B cell (primary cell): Measurements from ENCODE around the gene FHIT. TPM values are rescaled to one million over a fixed set of nuclear protein-coding genes. Genes with fewer than 3 reads are reported as not detected.

Experiments
- ATAC-seq: fragments of 200-7000 bp; cut with Tn5 transposase; one replicate; pipeline ENCODE4 v1.10.0; 2021; ENCODE audit warnings: low read depth, mild to moderate bottlenecking, moderate number of reproducible peaks, moderate library complexity
- CTCF ChIA-PET: fragments of 350-600 bp; sonication (Branson Sonifier 250); formaldehyde crosslinking; loops from one replicate; lab custom pipeline; 2021; ENCODE audit warnings: antibody characterized with exemption, inconsistent platforms; lab: Charles Lee
- POLR2A ChIA-PET: fragments of 350-600 bp; sonication (Branson Sonifier 250); formaldehyde crosslinking; loops from one replicate; lab custom pipeline; 2021; ENCODE audit warnings: antibody characterized with exemption; lab: Charles Lee
- DNase-seq: peaks from one replicate; pipeline ENCODE4 v3.0.0; 2013
- H2AFZ ChIP-seq: 2 replicates; pipeline ENCODE4 v1.6.1; 2012; ENCODE audit warnings: mild to moderate bottlenecking, low read depth, low read length; ENCODE audit not compliant: insufficient read depth, poor library complexity, severe bottlenecking
- H3K27ac ChIP-seq, 2 donors: 1 replicate in 1 of 2; 2 replicates in 1 of 2; pipeline ENCODE4 v1.5.1; 2012 to 2013; ENCODE audit warnings: low read length in 2 of 2, mild to moderate bottlenecking in 2 of 2, moderate library complexity in 1 of 2
- H3K27me3 ChIP-seq, 4 experiments: fragments of 200-600 bp in 1 of 4; sonication (generic) in 1 of 4; replicated peaks in 1 of 4; 1 replicate in 2 of 4; 2 replicates in 2 of 4; pipeline versions ENCODE4 v1.6.1 to v1.7.0; 2013 to 2016; ENCODE audit warnings: low read length in 3 of 4, mild to moderate bottlenecking in 2 of 4, mixed read lengths in 1 of 4, moderate library complexity in 1 of 4; ENCODE audit not compliant: insufficient read depth in 4 of 4, control insufficient read depth in 3 of 4; ENCODE audit errors: control extremely low read depth in 1 of 4
- H3K36me3 ChIP-seq, 2 experiments: replicated peaks in 1 of 2; 1 replicate in 1 of 2; 2 replicates in 1 of 2; pipeline versions ENCODE4 v1.6.1 to v1.7.1; 2013; ENCODE audit warnings: low read length in 1 of 2; ENCODE audit not compliant: insufficient read depth in 2 of 2, control insufficient read depth in 1 of 2; ENCODE audit errors: control extremely low read depth in 1 of 2, extremely low read depth in 1 of 2
- H3K4me1 ChIP-seq, 2 donors: fragments of 200-600 bp in 1 of 2; sonication (generic) in 1 of 2; 1 replicate in 1 of 2; 2 replicates in 1 of 2; pipeline versions ENCODE4 v1.5.1 to v1.6.1; 2013 to 2017; ENCODE audit warnings: low read length in 2 of 2; ENCODE audit not compliant: control insufficient read depth in 2 of 2, insufficient read depth in 2 of 2
- H3K4me2 ChIP-seq: replicated peaks from 2 replicates; pipeline ENCODE3; 2012; ENCODE audit warnings: mild to moderate bottlenecking, low read depth, low read length; ENCODE audit not compliant: poor library complexity, severe bottlenecking
- H3K4me3 ChIP-seq, 5 experiments: fragments of 200-600 bp in 1 of 5; sonication (generic) in 1 of 5; 1 replicate in 3 of 5; 2 replicates in 2 of 5; pipeline versions ENCODE4 v1.5.1 to v1.7.0; 2011 to 2016; ENCODE audit warnings: low read length in 4 of 5, mild to moderate bottlenecking in 4 of 5, low read depth in 2 of 5, control low read depth in 1 of 5, moderate library complexity in 1 of 5; ENCODE audit not compliant: insufficient read depth in 1 of 5; ENCODE audit errors: control extremely low read depth in 1 of 5, extremely low read depth in 1 of 5
- H3K79me2 ChIP-seq: fragments of 200-600 bp; sonication (generic); one replicate; pipeline ENCODE4 v1.6.0; 2016; ENCODE audit warnings: low read length; ENCODE audit not compliant: control insufficient read depth, insufficient read depth
- H3K9ac ChIP-seq: fragments of 200-600 bp; sonication (generic); 2 replicates; pipeline ENCODE4 v1.6.1; 2017; ENCODE audit warnings: mild to moderate bottlenecking, low read length, moderate library complexity
- H3K9me3 ChIP-seq, 3 donors: one replicate each; pipeline versions ENCODE4 v1.6.1 to v1.7.1; 2013; ENCODE audit warnings: low read length in 2 of 3; ENCODE audit not compliant: control insufficient read depth in 2 of 3, insufficient read depth in 1 of 3; ENCODE audit errors: control extremely low read depth in 1 of 3
- H4K20me1 ChIP-seq: 2 replicates; pipeline ENCODE4 v1.6.0; 2012; ENCODE audit warnings: mild to moderate bottlenecking, low read length; ENCODE audit not compliant: insufficient read depth, control insufficient read depth, poor library complexity, severe bottlenecking
- H3K27ac Mint-ChIP-seq: one replicate; pipeline ENCODE4 v1.8.0; 2021; ENCODE audit warnings: mixed read lengths
- H3K27me3 Mint-ChIP-seq: one replicate; pipeline ENCODE4 v1.8.0; 2021; ENCODE audit warnings: mixed read lengths
- H3K4me1 Mint-ChIP-seq: one replicate; pipeline ENCODE4 v1.8.0; 2021; ENCODE audit warnings: mixed read lengths
- H3K4me3 Mint-ChIP-seq: one replicate; pipeline ENCODE4 v1.8.0; 2021; ENCODE audit warnings: mixed read lengths
- H3K9me3 Mint-ChIP-seq: one replicate; pipeline ENCODE4 v1.8.0; 2022; ENCODE audit warnings: mixed read lengths; ENCODE audit not compliant: insufficient read depth
- EZH2 ChIP-seq: IDR thresholded peaks from 2 replicates; pipeline ENCODE4 v1.6.1; 2012; ENCODE audit warnings: borderline replicate concordance, low read depth, mild to moderate bottlenecking, moderate library complexity, low read length; ENCODE audit not compliant: insufficient read depth, poor library complexity, severe bottlenecking
- WGBS: methylation state at CpG from one replicate; pipeline ENCODE4 v1.1.5; 2013; ENCODE audit warnings: missing lambda C conversion rate; ENCODE audit not compliant: insufficient coverage; 5-methylcytosine and 5-hydroxymethylcytosine counted together
- intact Hi-C: fragments of 100-400 bp; cut with micrococcal nuclease; formaldehyde crosslinking; loops from one replicate; pipeline ENCODE4 v1.10.0; 2022
- polyA plus RNA-seq: library from polyadenylated mRNA; depleted of rRNA; stranded (reverse); fragments of >200 nt; gene quantifications from 2 replicates; pipeline ENCODE4 v1.2.3, GENCODE V29; 2012
- total RNA-seq, 2 donors: library from RNA; stranded (reverse); fragments of 120-200 nt in 1 of 2; gene quantifications; 1 replicate in 1 of 2; 2 replicates in 1 of 2; pipeline versions ENCODE4 v1.2.3 to v1.2.4, GENCODE V29; 2013 to 2022
- TF ChIP-seq, protein P1 (sequence below): fragments of 200-600 bp; IDR thresholded peaks from one replicate; pipeline ENCODE4 v1.8.0; 2022; ENCODE audit warnings: antibody characterized with exemption, mild to moderate bottlenecking

Gene FHIT
- total and polyA plus RNA-seq, 2 donors (not counting 1 experiment from before 2014, with no cell fraction given) = 1.7 to 7.8 TPM

DNA sequence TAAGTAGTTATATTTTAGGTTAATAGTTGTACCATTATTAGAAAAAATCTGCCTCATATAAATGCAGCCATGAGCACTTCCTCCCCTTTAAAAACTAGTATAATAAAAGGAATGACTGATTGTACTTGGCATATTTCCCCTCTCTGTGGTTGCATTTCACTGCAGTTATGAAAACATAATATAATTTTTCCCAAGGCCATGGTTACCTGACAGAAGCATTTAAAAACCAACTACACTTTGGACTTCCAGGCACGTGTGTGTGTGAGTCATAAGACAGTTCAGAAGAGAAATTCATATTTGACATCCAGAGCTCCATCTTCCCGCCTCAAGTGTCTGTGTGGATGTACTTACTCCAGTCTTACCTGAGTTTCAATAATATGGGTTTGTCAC is 1373.2 kb downstream of the FHIT start:
- no peak overlapping the region for H3K27ac ChIP-seq
- Mint-ChIP-seq H3K4me1 (peaks cover 12% of the 10 kb centered on the region), H3K9me3 (no peaks in the 10 kb centered on the region), H3K4me3 (no peak overlapping the region), H3K27me3 (no peaks in the 10 kb centered on the region), H3K27ac (no peak overlapping the region)
- peaks cover 6% of the 10 kb centered on the region in 2 donors for H3K4me1 ChIP-seq
- H3K4me2 ChIP-seq = no peak overlapping the region
- WGBS = no CpG with 5 or more reads among the region's 2 CpGs
- H4K20me1 ChIP-seq = no peaks in the 10 kb centered on the region
- ChIA-PET POLR2A (no interaction called here), CTCF (no interaction called here)
- H3K9me3 ChIP-seq = no peaks in the 10 kb centered on the region
- no peaks in the 10 kb centered on the region for H3K36me3 ChIP-seq
- intact Hi-C loops = no loop called here
- no peaks in the 10 kb centered on the region for H3K27me3 ChIP-seq
- no peak overlapping the region for H3K4me3 ChIP-seq
- H3K9ac ChIP-seq = no peak overlapping the region
- H2AFZ ChIP-seq = no peak overlapping the region
- DNase-seq (no peak), ATAC-seq (no peak)
- no peaks in the 10 kb centered on the region for H3K79me2 ChIP-seq
- no peak for TF ChIP-seq EZH2
- TF ChIP-seq, protein P1, sequence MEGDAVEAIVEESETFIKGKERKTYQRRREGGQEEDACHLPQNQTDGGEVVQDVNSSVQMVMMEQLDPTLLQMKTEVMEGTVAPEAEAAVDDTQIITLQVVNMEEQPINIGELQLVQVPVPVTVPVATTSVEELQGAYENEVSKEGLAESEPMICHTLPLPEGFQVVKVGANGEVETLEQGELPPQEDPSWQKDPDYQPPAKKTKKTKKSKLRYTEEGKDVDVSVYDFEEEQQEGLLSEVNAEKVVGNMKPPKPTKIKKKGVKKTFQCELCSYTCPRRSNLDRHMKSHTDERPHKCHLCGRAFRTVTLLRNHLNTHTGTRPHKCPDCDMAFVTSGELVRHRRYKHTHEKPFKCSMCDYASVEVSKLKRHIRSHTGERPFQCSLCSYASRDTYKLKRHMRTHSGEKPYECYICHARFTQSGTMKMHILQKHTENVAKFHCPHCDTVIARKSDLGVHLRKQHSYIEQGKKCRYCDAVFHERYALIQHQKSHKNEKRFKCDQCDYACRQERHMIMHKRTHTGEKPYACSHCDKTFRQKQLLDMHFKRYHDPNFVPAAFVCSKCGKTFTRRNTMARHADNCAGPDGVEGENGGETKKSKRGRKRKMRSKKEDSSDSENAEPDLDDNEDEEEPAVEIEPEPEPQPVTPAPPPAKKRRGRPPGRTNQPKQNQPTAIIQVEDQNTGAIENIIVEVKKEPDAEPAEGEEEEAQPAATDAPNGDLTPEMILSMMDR = no peak

DNA sequence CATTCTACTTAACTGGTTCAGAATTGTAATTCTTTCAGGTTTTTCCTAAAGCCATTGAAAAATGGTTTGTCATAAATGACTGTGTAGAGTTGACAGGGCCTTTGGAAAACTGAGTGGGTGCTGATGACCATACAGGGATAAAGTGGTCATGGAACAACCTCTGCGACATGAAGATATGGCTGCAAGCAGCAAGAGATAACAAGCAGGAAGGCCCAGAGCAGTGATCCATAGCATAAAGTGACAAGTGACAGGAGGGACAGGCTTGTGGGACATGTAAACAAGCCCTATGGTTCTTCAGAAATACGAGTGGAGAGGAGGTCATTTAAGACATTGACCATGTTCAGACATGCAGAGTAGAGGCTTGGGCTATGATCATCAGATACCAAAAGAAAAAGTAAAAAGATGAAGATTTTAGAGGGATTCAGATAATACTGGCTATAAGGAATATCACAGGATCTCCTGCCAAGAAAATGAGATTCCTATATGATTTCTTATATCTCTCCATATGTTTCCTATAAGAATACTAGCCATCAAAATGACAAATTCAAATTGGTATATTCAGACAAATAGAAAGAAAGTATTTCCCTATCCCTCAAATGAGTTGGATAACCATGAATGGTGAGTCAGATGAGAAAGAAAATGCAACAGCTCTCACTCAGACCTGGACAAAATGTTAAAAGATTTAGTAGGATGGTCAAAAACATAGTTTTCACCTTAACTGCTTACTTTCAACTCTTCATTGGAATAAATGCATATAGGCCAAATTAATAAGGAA is 1373.8 kb downstream of the FHIT start:
- POLR2A ChIA-PET = no interaction called here
- no peaks in the 10 kb centered on the region for H3K9me3 ChIP-seq
- intact Hi-C loops = no loop called here
- no peak overlapping the region for H3K9ac ChIP-seq
- no peak overlapping the region for H3K4me3 Mint-ChIP-seq
- no peaks in the 10 kb centered on the region for H3K27me3 ChIP-seq
- peaks cover 6% of the 10 kb centered on the region in 2 donors for H3K4me1 ChIP-seq
- H3K79me2 ChIP-seq = no peaks in the 10 kb centered on the region
- H3K27ac Mint-ChIP-seq = no peak overlapping the region
- no peak overlapping the region for H3K4me3 ChIP-seq
- H2AFZ ChIP-seq = no peak overlapping the region
- TF ChIP-seq, protein P1 = no peak
- no peak for TF ChIP-seq EZH2
- H3K36me3 ChIP-seq = no peaks in the 10 kb centered on the region
- H4K20me1 ChIP-seq = no peaks in the 10 kb centered on the region
- WGBS = 95% methylated on average over 2 of the region's 2 CpGs
- DNase-seq (no peak), ATAC-seq (no peak)
- H3K4me1 Mint-ChIP-seq = peaks cover 14% of the 10 kb centered on the region
- H3K9me3 Mint-ChIP-seq = no peaks in the 10 kb centered on the region
- no peak overlapping the region for H3K27ac ChIP-seq
- CTCF ChIA-PET = no interaction called here
- H3K27me3 Mint-ChIP-seq = no peaks in the 10 kb centered on the region
- no peak overlapping the region for H3K4me2 ChIP-seq
